HG03565 (cell line): Measurements from ENCODE around the gene CABP4.
"Not testable (repeated sequence)": the region's sequence is repeated elsewhere in the genome, so short reads cannot be mapped to it uniquely, and the experiment has no call there.

ENCODE experiments used
- ATAC-seq: cut with Tn5 transposase; IDR thresholded peaks from one replicate; pipeline ENCODE4 v1.9.1; 2021; ENCODE audit warnings: mild to moderate bottlenecking, moderate library complexity; ENCODE audit not compliant: unreplicated experiment

CABP4 gene

GRCh38 chr11:67476692-67477091 lies 21.5 kb downstream of the CABP4 start:
- ATAC-seq: not testable (repeated sequence)

GRCh38 chr11:67477344-67478050 lies 22.3 kb downstream of the CABP4 start:
- ATAC-seq: not testable (repeated sequence)

GRCh38 chr11:67482275-67482826 lies 27.2 kb downstream of the CABP4 start:
- no peak for ATAC-seq

- peak; percentile 53 for ATAC-seq
These were observed 28.0 kb downstream of the CABP4 start, which contains the start of gene AIP for GRCh38 chr11:67482827-67483798. AIP (plus strand) TSS chr11:67483026; CDS start chr11:67483159, 133 bp downstream.

- no peak for ATAC-seq
These were observed 28.9 kb downstream of the CABP4 start for GRCh38 chr11:67483831-67484665.

- ATAC-seq: no peak
These were observed 29.7 kb downstream of the CABP4 start for GRCh38 chr11:67484847-67485311.

- ATAC-seq: not testable (repeated sequence)
These were observed 30.8 kb downstream of the CABP4 start for GRCh38 chr11:67485873-67486361.

GRCh38 chr11:67486481-67487195 lies 31.5 kb downstream of the CABP4 start:
- ATAC-seq: peak; percentile 18

GRCh38 chr11:67489203-67489884 lies 34.2 kb downstream of the CABP4 start:
- ATAC-seq: no peak

- no peak for ATAC-seq
These were observed 35.0 kb downstream of the CABP4 start for GRCh38 chr11:67489885-67490726.

- ATAC-seq: no peak
These were observed 35.5 kb downstream of the CABP4 start for GRCh38 chr11:67490727-67491065.

GRCh38 chr11:67491276-67492068 lies 36.3 kb downstream of the CABP4 start:
- no peak for ATAC-seq

GRCh38 chr11:67492069-67492727 lies 37.0 kb downstream of the CABP4 start:
- ATAC-seq: no peak

GRCh38 chr11:67492801-67493547 lies 37.8 kb downstream of the CABP4 start:
- no peak for ATAC-seq

- ATAC-seq: no peak
These were observed 38.6 kb downstream of the CABP4 start for GRCh38 chr11:67493548-67494370.
